Gastrocnemius medialis (tissue), 4 donors: ENCODE measurements around the gene ARTN.

Source experiments
- POLR2A ChIP-seq, 2 donors: fragments of 450-650 bp; IDR thresholded peaks; one replicate each; pipeline ENCODE4 v1.6.1; 2017; ENCODE audit warnings: antibody characterized with exemption in 2 of 2, mild to moderate bottlenecking in 2 of 2, moderate library complexity in 2 of 2
- TF ChIP-seq, protein P1 (sequence below), 5 experiments: fragments of 450-650 bp in 3 of 5; fragments of 200-600 bp in 2 of 5; sonication (generic) in 2 of 5; IDR thresholded peaks in 4 of 5; conservative IDR thresholded peaks in 1 of 5; 1 replicate in 4 of 5; 2 replicates in 1 of 5; pipeline ENCODE4 v1.5.1; 2016 to 2019; ENCODE audit warnings: antibody characterized with exemption in 5 of 5, mild to moderate bottlenecking in 3 of 5, moderate library complexity in 3 of 5

DNA sequence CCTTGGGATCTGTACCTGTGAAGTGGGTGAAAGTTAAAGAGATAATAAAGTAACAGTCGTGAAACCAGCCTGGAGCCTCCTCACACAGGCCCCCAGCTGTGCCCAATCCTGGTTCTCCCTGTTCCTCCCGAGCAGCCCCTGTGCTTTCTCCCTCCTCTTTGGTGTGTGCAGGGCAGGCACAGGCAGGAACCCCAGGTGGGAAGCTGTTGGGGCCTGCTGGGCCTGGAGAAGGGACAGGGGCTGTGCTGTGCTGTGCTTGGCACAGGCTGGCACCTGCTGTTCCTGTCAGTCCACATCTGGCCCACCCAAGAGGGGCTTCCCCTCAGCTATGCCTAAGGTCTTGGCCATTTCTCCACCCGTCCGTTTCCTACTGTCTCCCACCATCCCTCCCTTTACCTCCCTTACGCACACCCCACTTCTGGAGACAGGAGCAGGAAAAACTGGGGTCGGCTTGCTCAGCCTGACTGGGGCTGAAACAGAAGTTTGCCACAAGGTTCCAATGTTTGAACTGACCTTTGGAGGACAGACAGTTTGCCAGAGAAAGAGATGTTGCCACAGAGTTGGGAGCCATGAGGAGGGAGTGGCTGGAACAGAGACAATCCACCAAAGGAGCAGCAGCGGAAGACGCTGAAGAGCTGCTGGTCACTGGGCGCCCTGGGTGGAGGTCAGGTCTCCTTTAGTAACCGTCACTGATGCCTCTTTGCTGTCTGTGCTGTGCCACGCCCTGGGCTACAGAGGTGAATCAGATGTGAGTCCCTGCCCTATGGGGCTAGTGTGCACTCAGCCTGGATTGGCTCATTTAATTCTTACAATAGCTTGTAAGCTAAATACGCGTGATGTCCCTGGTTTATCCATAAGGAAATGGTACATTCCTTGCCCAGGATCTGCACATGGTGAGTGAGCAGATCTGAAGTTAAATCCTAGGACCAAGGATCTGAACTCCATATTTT, 18.8 kb upstream of the ARTN start:
- TF ChIP-seq, protein P1, sequence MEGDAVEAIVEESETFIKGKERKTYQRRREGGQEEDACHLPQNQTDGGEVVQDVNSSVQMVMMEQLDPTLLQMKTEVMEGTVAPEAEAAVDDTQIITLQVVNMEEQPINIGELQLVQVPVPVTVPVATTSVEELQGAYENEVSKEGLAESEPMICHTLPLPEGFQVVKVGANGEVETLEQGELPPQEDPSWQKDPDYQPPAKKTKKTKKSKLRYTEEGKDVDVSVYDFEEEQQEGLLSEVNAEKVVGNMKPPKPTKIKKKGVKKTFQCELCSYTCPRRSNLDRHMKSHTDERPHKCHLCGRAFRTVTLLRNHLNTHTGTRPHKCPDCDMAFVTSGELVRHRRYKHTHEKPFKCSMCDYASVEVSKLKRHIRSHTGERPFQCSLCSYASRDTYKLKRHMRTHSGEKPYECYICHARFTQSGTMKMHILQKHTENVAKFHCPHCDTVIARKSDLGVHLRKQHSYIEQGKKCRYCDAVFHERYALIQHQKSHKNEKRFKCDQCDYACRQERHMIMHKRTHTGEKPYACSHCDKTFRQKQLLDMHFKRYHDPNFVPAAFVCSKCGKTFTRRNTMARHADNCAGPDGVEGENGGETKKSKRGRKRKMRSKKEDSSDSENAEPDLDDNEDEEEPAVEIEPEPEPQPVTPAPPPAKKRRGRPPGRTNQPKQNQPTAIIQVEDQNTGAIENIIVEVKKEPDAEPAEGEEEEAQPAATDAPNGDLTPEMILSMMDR (IDR thresholded peaks at IDR 0.05 in 4 of 5, conservative IDR thresholded peaks at IDR 0.05 in 1 of 5) = no peak
- TF ChIP-seq POLR2A (IDR thresholded peaks at IDR 0.05) = no peak
